H9 (cell line): ENCODE measurements around the gene ATP8A1. TPM values are rescaled to one million over a fixed set of nuclear protein-coding genes. Genes with fewer than 3 reads are reported as not detected.

Source experiments
- DNase-seq: peaks from one replicate; pipeline ENCODE4 v3.0.0-alpha.2; 2017
- H2AFZ ChIP-seq: one replicate; pipeline ENCODE4 v1.6.1; 2013; ENCODE audit warnings: mild to moderate bottlenecking, low read length, control low read depth, moderate library complexity
- H2AK5ac ChIP-seq: 2 replicates; pipeline ENCODE4 v1.6.1; 2013; ENCODE audit warnings: low read length, control low read depth, mixed read lengths; ENCODE audit not compliant: insufficient read length
- H2BK120ac ChIP-seq: one replicate; pipeline ENCODE4 v1.6.1; 2013; ENCODE audit warnings: low read depth, mild to moderate bottlenecking, low read length, control low read depth, inconsistent platforms; ENCODE audit not compliant: poor library complexity, severe bottlenecking
- H2BK12ac ChIP-seq: 2 replicates; pipeline ENCODE4 v1.6.1; 2013; ENCODE audit warnings: low read length, control low read depth, mixed read lengths, low read depth; ENCODE audit not compliant: insufficient read length
- H2BK15ac ChIP-seq: 2 replicates; pipeline ENCODE4 v1.6.1; 2013; ENCODE audit warnings: low read depth, low read length, control low read depth
- H2BK20ac ChIP-seq: one replicate; pipeline ENCODE4 v1.6.1; 2013; ENCODE audit warnings: low read depth, mild to moderate bottlenecking, low read length, control low read depth, inconsistent platforms; ENCODE audit not compliant: poor library complexity, severe bottlenecking
- H2BK5ac ChIP-seq: 2 replicates; pipeline ENCODE4 v1.6.1; 2013; ENCODE audit warnings: low read length, control low read depth, mixed read lengths; ENCODE audit not compliant: insufficient read length
- H3K14ac ChIP-seq: 2 replicates; pipeline ENCODE4 v1.6.1; 2013; ENCODE audit warnings: low read length, control low read depth; ENCODE audit not compliant: insufficient read depth
- H3K18ac ChIP-seq: 2 replicates; pipeline ENCODE4 v1.6.1; 2013; ENCODE audit warnings: low read depth, mild to moderate bottlenecking, mixed read lengths, low read length, control low read depth; ENCODE audit not compliant: insufficient read length
- H3K23ac ChIP-seq: 2 replicates; pipeline ENCODE4 v1.6.1; 2013; ENCODE audit warnings: low read length, control low read depth, mixed read lengths, low read depth; ENCODE audit not compliant: insufficient read length
- H3K23me2 ChIP-seq: 2 replicates; pipeline ENCODE4 v1.6.1; 2013; ENCODE audit warnings: low read depth, mild to moderate bottlenecking, mixed read lengths, low read length, control low read depth; ENCODE audit not compliant: insufficient read length, poor library complexity, severe bottlenecking
- H3K27ac ChIP-seq: 2 replicates; pipeline ENCODE4 v1.5.1; 2013; ENCODE audit warnings: low read length, control low read depth, mixed read lengths, low read depth; ENCODE audit not compliant: insufficient read length
- H3K27me3 ChIP-seq: 2 replicates; pipeline ENCODE4 v1.6.1; 2013; ENCODE audit warnings: low read length, control low read depth, inconsistent platforms; ENCODE audit not compliant: insufficient read depth
- H3K4ac ChIP-seq: 2 replicates; pipeline ENCODE4 v1.6.1; 2013; ENCODE audit warnings: low read depth, mild to moderate bottlenecking, control low read depth, inconsistent platforms, low read length, moderate library complexity
- H3K4me1 ChIP-seq: 2 replicates; pipeline ENCODE4 v1.6.1; 2013; ENCODE audit warnings: low read length, control low read depth, inconsistent platforms; ENCODE audit not compliant: insufficient read depth
- H3K4me2 ChIP-seq: 2 replicates; pipeline ENCODE4 v1.6.1; 2013; ENCODE audit warnings: low read length, control low read depth, mixed read lengths; ENCODE audit not compliant: insufficient read length, insufficient read depth
- H3K56ac ChIP-seq: 2 replicates; pipeline ENCODE4 v1.6.1; 2013; ENCODE audit warnings: low read depth, mild to moderate bottlenecking, mixed read lengths, low read length, control low read depth; ENCODE audit not compliant: insufficient read length
- H3K79me1 ChIP-seq: 2 replicates; pipeline ENCODE4 v1.6.1; 2013; ENCODE audit warnings: low read depth, mild to moderate bottlenecking, moderate library complexity, low read length, control low read depth, inconsistent platforms; ENCODE audit not compliant: insufficient read depth, poor library complexity, severe bottlenecking
- H3K79me2 ChIP-seq: 2 replicates; pipeline ENCODE4 v1.6.1; 2013; ENCODE audit warnings: low read length, control low read depth, inconsistent platforms; ENCODE audit not compliant: insufficient read depth
- H3K9ac ChIP-seq: 2 replicates; pipeline ENCODE4 v1.6.1; 2013; ENCODE audit warnings: low read length, control low read depth, mixed read lengths; ENCODE audit not compliant: insufficient read length; ENCODE audit errors: extremely low read depth
- H3K9me3 ChIP-seq: one replicate; pipeline ENCODE4 v1.6.1; 2013; ENCODE audit warnings: low read depth, low read length, inconsistent platforms; ENCODE audit not compliant: control insufficient read depth
- H3T11ph ChIP-seq: one replicate; pipeline ENCODE4 v1.6.1; 2013; ENCODE audit warnings: mild to moderate bottlenecking, low read length, control low read depth, inconsistent platforms
- H4K20me1 ChIP-seq: one replicate; pipeline ENCODE4 v1.6.1; 2013; ENCODE audit not compliant: control insufficient read depth, insufficient read length, insufficient read depth
- H4K5ac ChIP-seq: 2 replicates; pipeline ENCODE4 v1.6.1; 2013; ENCODE audit warnings: low read depth, mild to moderate bottlenecking, mixed read lengths, low read length, control low read depth; ENCODE audit not compliant: insufficient read length
- H4K8ac ChIP-seq: replicated peaks from 2 replicates; pipeline ENCODE4 v1.6.1; 2013; ENCODE audit warnings: low read length, control low read depth, mixed read lengths, low read depth; ENCODE audit not compliant: insufficient read length
- H4K91ac ChIP-seq: 2 replicates; pipeline ENCODE4 v1.6.1; 2013; ENCODE audit warnings: low read depth, mild to moderate bottlenecking, moderate library complexity, mixed read lengths, low read length, control low read depth; ENCODE audit not compliant: insufficient read length
- H3K27ac Mint-ChIP-seq, 3 experiments: 2 replicates in 2 of 3; 3 replicates in 1 of 3; pipeline ENCODE4 v1.8.0; 2020 to 2021; ENCODE audit warnings: mixed read lengths in 3 of 3, mild to moderate bottlenecking in 1 of 3, moderate library complexity in 1 of 3
- H3K27me3 Mint-ChIP-seq: 2 replicates; pipeline ENCODE4 v1.8.0; 2021; ENCODE audit warnings: low read depth, mild to moderate bottlenecking, moderate library complexity, mixed read lengths
- H3K36me3 Mint-ChIP-seq, 3 experiments: 2 replicates in 2 of 3; 3 replicates in 1 of 3; pipeline ENCODE4 v1.8.0; 2020 to 2021; ENCODE audit warnings: low read depth in 3 of 3, mixed read lengths in 3 of 3; ENCODE audit not compliant: insufficient read depth in 1 of 3
- H3K4me1 Mint-ChIP-seq, 2 experiments: 2 replicates each; pipeline ENCODE4 v1.8.0; 2020; ENCODE audit warnings: mixed read lengths in 2 of 2
- H3K4me3 Mint-ChIP-seq, 2 experiments: 2 replicates in 1 of 2; 3 replicates in 1 of 2; pipeline ENCODE4 v1.8.0; 2020 to 2021; ENCODE audit warnings: mild to moderate bottlenecking in 2 of 2, mixed read lengths in 2 of 2, moderate library complexity in 1 of 2
- H3K9me3 Mint-ChIP-seq, 2 experiments: 2 replicates in 1 of 2; 3 replicates in 1 of 2; pipeline ENCODE4 v1.8.0; 2020; ENCODE audit warnings: mild to moderate bottlenecking in 2 of 2, mixed read lengths in 2 of 2, moderate library complexity in 1 of 2
- CTCF ChIP-seq: fragments of 200-600 bp; sonication (generic); conservative IDR thresholded peaks from 3 replicates; pipeline ENCODE4 v1.8.0; 2021; ENCODE audit warnings: antibody characterized with exemption, mild to moderate bottlenecking
- WGBS: extraction: QIAGEN DNeasy Blood & Tissue Kit; methylation state at CpG from one replicate; pipeline ENCODE4 v1.1.7; 2013; ENCODE audit warnings: missing lambda C conversion rate, low lambda C conversion rate, mixed read lengths; ENCODE audit not compliant: insufficient read length; ENCODE audit errors: extremely low coverage; 5-methylcytosine and 5-hydroxymethylcytosine counted together
- total RNA-seq: library from RNA; stranded (reverse); gene quantifications from 2 replicates; pipeline ENCODE4 v1.2.1, GENCODE V29; 2021

ATP8A1 gene
- total RNA-seq, 1 experiment from 2014 or later, result 5.1 TPM

DNA sequence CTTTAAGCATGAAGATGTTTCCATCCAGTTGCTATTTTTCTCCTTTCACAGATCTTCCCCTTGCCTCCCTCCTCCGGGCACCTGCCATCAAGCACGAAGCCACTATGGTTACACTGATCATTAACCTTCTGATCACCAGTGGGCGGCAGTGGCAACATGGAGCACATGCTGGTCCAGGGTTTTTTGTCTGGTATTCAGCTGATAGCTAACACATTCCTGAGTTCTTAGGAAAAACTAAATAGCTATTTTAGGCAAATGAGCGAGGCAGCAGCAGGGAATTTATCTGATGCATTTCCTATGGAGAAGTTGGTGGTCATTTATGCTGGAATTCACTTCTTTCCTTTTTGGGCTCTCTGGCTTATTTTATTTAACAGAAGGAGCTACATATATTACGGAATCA is 236.8 kb downstream of the ATP8A1 start:
- Histone ChIP-seq H3T11ph (no peak overlapping the region), H3K9ac (no peak overlapping the region), H2BK5ac (no peak overlapping the region), H2AK5ac (no peak overlapping the region), H3K27me3 (no peaks in the 10 kb centered on the region), H3K4ac (no peak overlapping the region), H2BK12ac (no peak overlapping the region), H3K4me1 (no peaks in the 10 kb centered on the region; the same call in 1 of the 2 replicates), H4K5ac (no peak overlapping the region), H3K23ac (no peak overlapping the region), H3K56ac (no peak overlapping the region), H4K20me1 (no peaks in the 10 kb centered on the region), H3K4me2 (no peak overlapping the region), H2AFZ (no peak overlapping the region), H2BK15ac (no peak overlapping the region), H2BK120ac (no peak overlapping the region), H3K18ac (no peak overlapping the region), H3K14ac (no peak overlapping the region), H3K9me3 (no peaks in the 10 kb centered on the region), H2BK20ac (no peak overlapping the region), H4K91ac (no peak overlapping the region), H3K79me1 (no peaks in the 10 kb centered on the region), H3K23me2 (no peaks in the 10 kb centered on the region), H3K79me2 (no peaks in the 10 kb centered on the region), H4K8ac (no peak overlapping the region), H3K27ac (no peak overlapping the region)
- peaks cover 19% of the 10 kb centered on the region for H3K27me3 Mint-ChIP-seq
- H3K4me1 Mint-ChIP-seq, result peaks cover 23 to 28% of the 10 kb centered on the region in 2 experiments
- no peak for TF ChIP-seq CTCF
- no peak overlapping the region for H3K4me3 Mint-ChIP-seq
- no peak for DNase-seq
- no peaks in the 10 kb centered on the region for H3K9me3 Mint-ChIP-seq
- no CpG with 5 or more reads among the region's 5 CpGs for WGBS
- peaks cover 7 to 11% (median 7%) of the 10 kb centered on the region in 3 experiments; a peak in 5 of 7 replicates for H3K36me3 Mint-ChIP-seq
- H3K27ac Mint-ChIP-seq, result 0 out of 7 replicates have a peak overlapping the region, but pooled peaks of 1 of the 3 experiments have one; percentile 11
